HG03095 (cell line): ENCODE results near the gene SIT1.
A peak's percentile ranks its signal among the peaks of the same experiment; 100 is the strongest.
"Not testable (repeated sequence)": the region's sequence is repeated elsewhere in the genome, so short reads cannot be mapped to it uniquely, and the experiment has no call there.

Source experiments
- ATAC-seq: cut with Tn5 transposase; IDR thresholded peaks from one replicate; pipeline ENCODE4 v1.9.1; 2021; ENCODE audit warnings: moderate library complexity; ENCODE audit not compliant: unreplicated experiment

The SIT1 gene

DNA sequence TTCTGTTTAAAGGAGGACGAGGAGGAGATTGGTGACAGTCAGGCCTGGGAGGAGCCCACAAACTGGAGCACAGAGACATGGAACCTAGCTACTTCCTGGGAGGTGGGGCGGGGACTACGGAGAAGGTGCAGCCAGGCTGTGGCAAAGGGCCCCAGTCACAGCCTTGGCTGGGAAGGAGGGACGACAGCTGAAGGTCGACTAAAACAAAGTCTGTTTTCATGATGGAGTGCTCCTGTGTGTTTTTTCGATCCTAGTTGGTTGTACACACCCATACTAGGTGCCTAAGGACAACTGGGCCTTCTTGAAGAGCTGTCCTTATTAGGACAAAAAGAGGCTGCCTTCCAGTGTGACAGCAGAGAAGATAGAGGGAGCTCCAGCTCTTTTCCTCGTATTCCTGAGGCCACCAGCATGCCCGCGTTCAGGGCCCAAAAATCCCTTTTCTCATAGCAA is 10.3 kb upstream of the SIT1 start:
- ATAC-seq, result no peak

DNA sequence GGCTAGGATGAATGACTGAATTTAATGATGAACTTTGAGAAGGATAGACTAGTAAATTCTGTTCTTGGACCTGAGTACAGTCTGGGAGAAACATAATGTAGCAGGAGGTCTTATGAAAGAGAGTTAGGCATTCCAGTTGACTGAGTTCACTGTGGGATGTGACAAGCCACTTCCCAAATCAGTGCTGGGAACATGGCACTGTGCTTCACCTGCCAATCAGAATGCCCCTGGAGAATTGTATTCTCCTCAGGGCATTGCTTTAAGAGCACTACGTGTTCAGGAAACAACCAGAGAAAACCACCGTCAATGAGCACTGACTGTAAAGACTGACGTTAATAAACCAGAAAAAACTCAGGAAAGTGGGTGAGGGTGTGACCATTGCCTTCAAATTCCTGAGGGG is 8.6 kb upstream of the SIT1 start:
- no peak for ATAC-seq

DNA sequence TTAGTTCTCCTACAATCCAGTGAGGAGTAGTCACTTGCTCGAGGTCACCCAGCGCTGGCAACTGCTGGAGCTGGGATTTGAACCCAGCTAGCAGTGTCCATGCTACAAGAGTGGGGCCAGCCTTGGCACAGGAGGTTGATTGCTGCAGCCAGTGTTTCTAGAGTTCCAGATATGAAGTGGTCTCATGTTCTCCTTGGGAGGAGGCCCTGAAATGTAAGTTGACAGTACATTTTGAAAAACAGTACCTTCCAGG is 8.2 kb upstream of the SIT1 start:
- ATAC-seq, result no peak

DNA sequence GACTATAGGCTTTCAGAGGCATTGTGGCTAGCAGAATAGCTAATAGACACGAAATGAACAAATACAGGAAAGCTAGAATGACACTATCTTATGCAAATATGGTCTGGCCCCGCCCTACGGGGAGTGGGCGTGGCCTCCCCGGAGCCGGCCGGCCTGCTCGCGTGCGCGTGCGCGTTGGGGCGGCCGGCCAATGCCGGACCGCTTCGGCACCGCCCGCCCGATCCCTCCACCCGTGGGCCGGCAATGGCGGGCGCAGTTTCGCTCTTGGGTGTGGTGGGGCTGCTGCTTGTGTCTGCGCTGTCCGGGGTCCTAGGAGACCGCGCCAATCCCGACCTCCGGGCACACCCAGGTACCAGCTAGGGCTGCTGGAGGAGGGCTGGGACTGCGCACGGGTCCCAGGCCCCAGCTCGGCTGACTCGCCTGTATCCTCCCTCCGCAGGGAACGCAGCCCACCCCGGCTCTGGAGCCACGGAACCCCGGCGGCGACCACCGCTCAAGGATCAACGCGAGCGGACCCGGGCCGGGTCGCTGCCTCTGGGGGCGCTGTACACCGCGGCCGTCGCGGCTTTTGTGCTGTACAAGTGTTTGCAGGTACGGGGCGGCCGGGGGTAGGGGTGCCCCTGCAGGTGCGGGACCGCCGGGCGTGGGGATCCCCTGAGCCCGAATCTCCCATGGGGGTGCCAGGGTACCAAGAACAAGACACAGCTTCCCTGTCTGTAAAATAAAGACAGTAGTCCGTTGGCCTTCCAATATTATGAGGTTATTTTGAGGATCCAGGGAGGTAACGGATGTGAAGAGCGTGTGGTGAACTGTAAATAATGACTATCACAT is 7.6 kb upstream of the SIT1 start, which contains the start of gene CCDC107:
Gene CCDC107 (plus strand): TSS at position 156 of the 831 bp plus-strand sequence. CDS start 88 bp downstream, at position 244.
- ATAC-seq, result peak; percentile 44

DNA sequence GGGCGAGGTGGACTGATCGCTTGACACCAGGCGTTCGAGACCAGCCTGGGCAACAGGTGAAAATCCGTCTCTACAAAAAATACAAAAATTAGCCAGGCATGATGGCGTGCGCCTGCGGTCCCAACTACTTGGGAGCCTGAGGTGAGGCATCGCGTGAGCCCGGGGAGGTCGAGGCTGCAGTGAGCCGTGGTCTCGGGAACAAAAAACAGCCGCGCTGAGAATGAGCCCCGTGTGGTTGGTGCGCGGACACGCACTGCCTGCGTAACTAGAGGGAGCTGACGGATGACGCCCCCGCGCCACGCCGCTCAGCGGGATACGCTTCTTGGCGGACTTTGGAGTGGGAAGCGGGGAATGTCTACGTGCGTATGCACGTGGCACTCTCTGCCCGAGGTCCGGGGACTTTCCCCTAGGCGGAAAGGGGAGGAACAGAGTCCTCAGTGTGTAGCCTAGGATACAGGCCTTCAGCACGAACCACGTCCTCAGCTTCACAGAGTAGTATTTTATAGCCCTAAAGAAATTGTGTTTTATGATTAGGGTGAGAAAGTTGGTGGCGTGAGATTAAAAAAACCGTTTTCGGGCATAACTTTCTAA is 6.9 kb upstream of the SIT1 start, which contains the start of gene RMRP:
Gene RMRP (minus strand): TSS at position 474 of the 591 bp plus-strand sequence.
- ATAC-seq, result peak; percentile 85

DNA sequence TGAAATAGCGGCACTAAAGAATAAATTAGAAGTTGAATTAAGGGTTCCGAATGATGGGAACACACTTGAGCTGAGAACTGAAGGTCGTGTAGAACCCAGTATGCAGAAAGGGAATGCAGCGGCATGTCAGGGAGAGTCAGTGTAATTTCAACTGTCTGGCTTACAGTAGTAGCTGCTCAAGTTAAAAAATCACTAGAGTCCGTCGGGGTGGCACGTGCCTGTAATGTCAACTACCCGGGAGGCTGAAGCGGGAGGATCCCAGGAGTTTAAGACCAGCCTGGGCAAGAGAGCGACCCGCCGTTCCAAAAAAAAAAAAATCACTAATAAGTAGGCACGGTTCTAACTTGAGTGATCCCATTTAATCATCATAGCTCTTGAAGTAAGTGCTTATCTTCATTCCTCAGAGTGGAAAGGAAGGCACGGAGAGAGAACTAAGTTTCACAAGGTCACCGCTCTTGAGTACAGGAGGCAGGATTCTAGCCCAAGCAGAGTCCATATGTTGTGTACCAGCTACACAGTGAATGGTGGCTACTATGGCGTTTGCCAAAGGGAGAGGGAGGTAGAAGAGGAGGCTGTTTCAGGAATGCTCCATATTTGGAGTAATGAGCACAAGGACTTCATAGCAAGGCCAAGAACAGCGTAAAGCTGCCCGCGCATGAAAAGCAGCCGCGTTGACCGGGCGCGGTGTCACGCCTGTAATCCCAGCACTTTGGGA is 6.3 kb upstream of the SIT1 start:
- no peak for ATAC-seq

DNA sequence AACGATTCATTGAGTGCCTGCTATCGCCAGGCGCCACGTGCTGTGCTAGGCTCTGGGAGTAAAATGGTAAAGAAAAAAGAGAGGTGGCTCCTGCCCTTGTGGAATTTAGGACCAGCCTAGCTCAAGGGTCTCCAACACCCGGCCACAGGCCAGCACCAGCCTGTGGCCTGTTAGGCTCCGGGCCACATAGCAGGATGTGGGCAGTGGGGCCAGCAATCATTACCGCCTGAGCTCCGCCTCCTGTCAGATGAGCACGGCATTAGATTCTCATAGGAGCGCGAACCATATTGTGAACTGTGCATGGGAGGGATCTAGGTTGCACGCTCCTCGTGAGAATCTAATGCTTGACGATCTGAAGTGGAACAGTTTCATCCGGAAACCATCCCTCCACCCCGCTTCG is 5.6 kb upstream of the SIT1 start:
- no peak for ATAC-seq

DNA sequence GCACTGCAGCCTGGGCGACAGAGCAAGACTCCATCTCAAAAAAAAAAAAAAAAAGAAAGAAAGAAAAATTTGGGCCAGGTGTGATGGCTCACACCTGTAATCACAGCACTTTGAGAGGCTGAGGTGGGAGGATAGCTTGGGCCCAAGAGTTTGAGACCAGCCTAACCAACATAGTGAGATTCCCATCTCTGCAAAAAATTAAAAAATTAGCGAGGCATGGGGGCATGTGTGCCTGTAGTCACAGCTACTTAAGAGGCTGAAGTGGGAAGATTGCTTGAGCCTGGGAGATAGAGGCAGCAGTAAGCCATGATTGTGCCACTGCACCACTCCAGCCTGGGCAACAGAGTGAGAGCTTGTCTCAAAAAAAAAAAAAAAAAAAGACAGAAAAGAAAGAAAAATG is 2.9 kb upstream of the SIT1 start:
- ATAC-seq, result no peak

DNA sequence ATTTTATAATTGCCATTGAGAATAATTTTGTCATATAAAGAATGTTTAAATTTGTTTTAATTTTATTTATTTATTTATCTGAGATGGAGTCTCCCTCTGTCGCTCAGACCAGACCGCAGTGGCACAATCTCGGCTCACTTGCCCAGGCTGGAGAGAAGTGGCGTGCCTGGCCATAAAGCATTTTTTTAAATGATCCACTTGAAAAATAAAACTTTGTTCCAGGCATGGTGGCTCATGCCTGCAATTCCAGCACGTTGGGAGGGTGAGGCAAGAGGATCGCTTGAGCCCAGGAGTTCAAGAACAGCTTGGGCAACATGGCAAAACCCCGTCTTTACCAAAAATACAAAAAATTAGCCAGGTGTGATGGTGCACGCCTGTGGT is 2.1 kb upstream of the SIT1 start:
- ATAC-seq, result no peak

DNA sequence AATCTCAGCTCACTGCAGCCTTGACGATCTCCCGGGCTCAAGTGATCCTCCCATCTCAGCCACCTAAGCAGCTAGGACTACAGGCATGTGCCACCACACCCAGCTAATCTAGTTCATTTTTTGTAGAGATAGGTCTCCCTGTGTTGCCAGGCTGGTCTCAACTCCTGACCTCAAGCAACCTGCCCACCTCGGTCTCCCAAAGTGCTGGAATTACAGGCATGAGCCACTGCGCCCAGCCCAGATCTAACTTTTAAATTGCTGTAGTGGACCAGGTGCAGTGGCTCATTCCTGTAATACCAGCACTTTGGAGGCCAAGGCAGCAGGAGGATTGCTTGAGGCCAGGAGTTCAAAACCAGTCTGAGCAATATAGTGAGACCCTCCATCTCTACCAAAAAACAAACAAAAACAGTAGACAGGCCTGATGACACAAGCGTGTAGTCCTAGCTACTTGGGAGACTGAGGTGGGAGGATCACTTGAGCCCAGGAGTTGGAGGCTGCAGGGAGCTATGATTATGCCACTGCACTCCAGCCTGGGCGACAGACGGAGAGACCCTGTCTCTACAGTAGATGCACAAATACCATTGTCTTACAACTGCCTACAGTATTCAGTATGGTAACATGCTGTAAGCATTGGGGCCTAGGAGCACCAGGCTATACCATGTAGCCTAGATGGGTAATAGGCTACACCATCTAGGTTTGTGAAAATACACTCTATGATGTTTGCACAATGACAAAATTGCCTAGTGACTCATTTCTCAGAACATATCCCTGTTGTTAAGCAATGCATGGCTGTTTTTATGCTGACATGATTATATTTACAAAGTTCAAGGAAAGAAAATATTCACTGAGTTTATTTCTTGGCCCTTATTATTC is 1.5 kb upstream of the SIT1 start:
- no peak for ATAC-seq

DNA sequence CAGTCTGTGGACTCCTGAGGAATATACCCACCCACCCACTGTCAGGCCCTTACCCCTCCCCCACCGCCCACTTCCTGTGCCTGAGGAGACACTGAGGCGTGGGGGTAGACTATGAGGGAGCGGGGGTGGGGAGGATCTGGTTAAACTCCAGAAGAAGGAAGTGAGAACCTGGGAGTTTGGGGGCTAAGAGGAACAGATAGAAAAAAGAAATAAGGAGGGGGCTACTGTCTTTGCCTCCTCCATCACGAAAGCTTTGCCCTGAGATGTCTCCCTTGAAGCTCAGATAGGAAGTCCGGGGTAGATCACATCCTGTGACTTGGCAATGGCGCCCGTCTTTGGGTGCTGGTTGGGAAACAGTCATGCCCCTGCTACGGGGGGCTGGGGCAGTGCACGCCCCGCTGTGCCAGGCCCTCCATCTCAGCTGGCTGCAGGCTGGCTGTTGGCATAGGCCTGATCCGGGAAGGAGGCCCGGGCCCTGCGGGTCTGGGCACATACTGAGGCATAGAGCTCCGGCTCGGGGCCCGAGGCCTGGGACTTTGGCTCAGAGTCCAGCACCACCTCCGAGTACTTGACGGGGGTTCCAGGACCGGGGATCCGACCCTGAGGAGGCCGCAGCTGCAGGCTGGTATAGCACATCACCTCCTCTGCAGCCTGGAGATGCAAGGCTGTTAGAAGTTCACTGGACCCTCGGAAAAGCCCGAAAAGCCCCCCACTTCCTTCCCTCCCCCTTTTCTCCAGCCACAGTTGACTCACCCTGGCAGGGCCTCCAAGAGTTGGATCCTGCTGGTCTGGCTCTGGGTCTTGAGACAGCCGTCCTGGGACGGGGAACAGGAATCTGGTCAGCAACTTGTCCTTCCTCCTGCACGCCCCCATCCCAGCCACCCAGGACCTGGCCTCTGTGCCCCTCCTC is 1.0 kb downstream of the SIT1 start:
- no peak for ATAC-seq

DNA sequence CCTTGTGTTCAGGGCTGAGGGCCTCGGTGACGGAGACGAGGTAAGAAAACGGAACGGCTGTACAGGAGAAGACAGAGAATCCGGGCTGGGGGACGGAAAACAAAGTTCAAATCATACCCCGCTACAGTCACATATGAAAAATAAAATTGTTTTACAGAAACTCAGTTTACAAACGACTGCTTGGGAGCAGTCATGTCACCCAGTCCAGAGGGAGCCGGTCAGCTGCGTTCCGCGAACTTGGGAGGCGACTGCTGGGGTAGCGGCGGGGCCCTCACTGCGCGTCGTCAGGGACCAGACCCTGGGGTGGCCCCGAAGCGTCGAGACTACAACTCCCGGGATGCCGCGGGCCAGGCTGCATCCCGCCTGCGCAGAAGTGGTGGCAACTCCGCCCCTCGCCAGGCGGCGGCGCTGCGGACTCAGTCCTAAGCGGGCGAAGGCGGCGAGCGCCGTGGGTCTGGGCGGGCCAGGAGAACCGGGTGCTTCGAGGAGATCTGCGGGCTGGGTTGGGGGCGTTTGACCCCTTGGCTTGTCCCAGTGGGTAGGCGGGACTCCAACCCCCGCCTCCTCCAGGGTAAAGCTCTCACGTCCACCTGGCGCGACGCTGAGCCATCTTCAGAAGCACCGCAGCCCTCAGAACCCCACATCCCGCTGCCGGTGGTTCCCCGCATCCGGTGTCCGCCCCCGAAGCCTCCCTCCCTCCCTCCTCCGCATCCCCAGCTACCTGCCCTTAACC is 4.0 kb downstream of the SIT1 start:
- ATAC-seq, result peak; percentile 68

DNA sequence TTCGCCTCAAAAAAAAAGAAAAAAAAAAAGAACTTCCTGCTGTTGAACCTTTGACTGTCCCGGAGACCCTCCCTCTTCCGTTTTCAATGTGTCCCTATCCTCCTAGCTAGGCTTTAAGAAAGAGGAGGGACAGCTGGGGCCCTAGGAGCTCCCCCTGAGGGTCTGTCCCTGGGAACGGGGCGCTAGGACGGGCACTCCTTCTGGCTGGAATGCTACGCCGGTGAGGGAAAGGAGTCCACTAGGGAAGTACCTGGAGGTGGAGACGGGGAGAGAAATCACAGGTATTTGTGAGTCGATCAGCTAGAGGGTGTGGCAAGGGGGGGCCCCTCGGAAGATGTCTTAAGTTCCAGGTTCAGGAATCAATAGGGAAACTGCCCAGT is 4.6 kb downstream of the SIT1 start:
- no peak for ATAC-seq

DNA sequence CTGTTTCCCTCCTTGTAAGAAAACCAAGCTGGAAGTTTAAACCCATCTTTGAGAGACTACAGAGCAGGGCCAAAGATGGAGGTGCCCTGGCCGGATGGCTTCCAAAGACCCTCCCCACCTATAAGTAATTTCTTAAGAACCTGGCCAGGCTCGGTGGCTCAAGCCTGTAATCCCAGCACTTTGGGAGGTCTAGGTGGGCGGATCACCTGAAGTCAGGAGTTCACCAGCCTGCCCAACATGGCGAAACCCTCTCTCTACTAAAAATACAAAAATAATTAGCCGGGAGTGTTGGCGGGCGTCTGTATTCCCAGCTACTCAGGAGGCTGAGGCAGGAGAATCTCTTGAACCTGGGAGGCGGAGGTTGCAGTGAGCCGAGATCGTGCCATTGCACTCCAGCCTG is 5.0 kb downstream of the SIT1 start:
- not testable (repeated sequence) for ATAC-seq

DNA sequence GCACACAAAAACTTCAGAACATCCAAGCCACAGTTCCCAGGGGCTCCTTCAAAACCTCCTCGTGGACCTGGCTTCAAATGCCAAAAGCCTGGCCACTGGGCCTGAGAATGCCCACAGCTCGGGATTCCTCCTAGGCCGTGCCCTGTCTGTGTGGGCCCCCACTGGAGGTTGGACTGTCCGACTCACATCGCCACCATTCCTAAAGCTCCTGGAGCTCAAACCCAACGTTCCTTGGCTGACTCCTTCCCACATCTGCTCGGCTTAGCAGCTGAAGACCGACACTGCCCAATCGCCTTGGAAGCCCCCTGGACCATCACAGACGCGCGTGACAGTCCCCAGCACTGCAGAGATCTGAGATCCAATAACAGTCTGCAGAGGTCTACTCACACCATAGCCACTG is 7.7 kb downstream of the SIT1 start:
- no peak for ATAC-seq

DNA sequence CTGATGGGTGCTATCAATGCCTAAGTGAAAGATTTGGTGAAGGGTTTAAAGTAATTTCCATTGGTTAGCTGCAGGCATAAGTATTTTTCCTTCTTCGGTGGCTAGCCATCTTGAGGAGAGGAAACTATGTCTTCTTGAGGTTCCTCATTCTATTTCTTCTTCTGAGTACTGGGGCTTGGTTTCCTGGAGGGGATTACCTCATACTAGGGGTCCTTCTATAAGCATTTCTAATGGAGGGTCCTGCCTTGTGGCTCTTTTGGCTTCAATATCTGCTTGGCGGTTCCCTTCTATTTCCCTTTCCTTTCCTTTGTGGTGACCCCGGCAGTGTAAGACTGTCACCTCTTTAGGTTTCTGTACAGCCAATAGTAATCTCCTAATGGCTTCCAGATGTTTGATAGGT is 9.3 kb downstream of the SIT1 start:
- ATAC-seq, result not testable (repeated sequence)

DNA sequence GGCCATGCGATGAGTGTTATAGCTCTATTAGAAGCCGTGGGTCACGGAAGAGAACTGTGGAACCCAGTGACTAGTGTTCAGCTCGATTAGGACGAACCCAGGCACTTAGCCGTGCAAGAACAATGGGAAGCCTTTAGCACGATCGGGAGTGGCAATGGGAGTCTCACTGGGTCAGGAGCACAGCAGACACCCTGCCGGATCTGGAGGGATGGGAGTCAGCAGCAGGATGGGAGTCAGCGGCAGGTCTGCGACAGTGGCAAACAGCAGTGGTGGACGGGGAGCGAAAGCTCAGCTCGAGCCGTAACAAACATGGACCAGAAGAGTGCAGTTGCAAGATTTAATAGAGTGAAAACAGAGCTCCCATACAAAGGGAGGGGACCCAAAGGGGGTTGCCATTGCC is 10.3 kb downstream of the SIT1 start:
- ATAC-seq, result not testable (repeated sequence)

DNA sequence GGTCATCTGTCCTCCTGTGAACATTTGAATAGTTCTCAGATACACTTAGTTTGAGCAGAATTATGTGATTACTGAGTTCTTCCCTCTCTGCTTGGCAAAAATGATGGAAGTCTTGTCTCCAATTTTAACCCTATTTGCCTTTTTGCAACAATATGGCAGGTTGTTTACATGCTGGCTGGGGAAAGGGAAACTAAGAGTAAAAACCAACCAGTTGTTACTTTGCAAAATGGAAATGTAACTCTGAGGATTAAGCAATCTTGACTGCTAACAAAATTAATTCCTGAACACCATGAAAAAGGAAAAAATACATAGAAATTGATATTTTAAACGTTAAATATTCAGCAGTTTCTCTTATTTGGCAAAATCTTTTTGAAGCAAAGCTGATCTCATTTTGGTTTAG is 11.1 kb downstream of the SIT1 start:
- ATAC-seq, result no peak

DNA sequence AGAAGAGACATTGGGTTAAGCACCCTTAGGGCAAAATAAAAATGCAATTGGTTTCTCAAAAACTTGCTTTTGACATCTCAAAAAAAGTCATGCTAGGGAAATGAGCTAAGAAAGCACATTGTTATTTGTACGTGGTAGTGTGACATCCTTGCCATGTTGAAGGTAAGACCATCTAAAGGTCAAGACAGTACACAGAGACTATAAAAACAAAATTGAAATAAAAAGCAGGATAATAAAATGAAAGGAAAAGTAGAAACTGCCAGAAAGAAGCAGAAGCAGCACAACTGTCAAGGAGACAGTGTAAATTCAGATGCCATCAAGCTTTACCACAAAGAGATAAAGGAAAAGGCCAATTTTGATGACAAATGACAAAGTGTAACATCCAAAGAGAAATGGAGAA is 11.5 kb downstream of the SIT1 start:
- ATAC-seq, result not testable (repeated sequence)
